Mesothelial cell of epicardium (in vitro differentiated cells): ENCODE measurements around the gene ANO1. TPM values are rescaled to one million over a fixed set of nuclear protein-coding genes. Genes with fewer than 3 reads are reported as not detected.

Experiments
- DNase-seq, 2 experiments: peaks; one replicate each; pipeline ENCODE4 v3.0.0; 2021; ENCODE audit warnings: low spot score in 2 of 2; ENCODE audit not compliant: unreplicated experiment in 2 of 2
- H3K27ac Mint-ChIP-seq: 2 replicates; pipeline ENCODE4 v1.8.0; 2021; ENCODE audit warnings: mixed read lengths
- H3K27me3 Mint-ChIP-seq: 2 replicates; pipeline ENCODE4 v1.8.0; 2021; ENCODE audit warnings: low read depth, mixed read lengths
- H3K36me3 Mint-ChIP-seq: 2 replicates; pipeline ENCODE4 v1.8.0; 2021; ENCODE audit warnings: mixed read lengths
- H3K4me1 Mint-ChIP-seq: 2 replicates; pipeline ENCODE4 v1.8.0; 2021; ENCODE audit warnings: mixed read lengths
- H3K4me3 Mint-ChIP-seq: 2 replicates; pipeline ENCODE4 v1.8.0; 2021; ENCODE audit warnings: mild to moderate bottlenecking, moderate library complexity, mixed read lengths
- H3K9me3 Mint-ChIP-seq: 2 replicates; pipeline ENCODE4 v1.8.0; 2021; ENCODE audit warnings: mixed read lengths
- total RNA-seq: library from RNA; stranded (reverse); gene quantifications from 3 replicates; pipeline ENCODE4 v1.2.1, GENCODE V29; 2021
- TF ChIP-seq, protein P1 (sequence below): fragments of 200-600 bp; sonication (generic); IDR thresholded peaks from one replicate; pipeline ENCODE4 v1.5.0; 2021; ENCODE audit warnings: antibody characterized with exemption; ENCODE audit not compliant: unreplicated experiment

Gene ANO1
- total RNA-seq, 1 donor from 2014 or later, result 37.2 TPM

DNA sequence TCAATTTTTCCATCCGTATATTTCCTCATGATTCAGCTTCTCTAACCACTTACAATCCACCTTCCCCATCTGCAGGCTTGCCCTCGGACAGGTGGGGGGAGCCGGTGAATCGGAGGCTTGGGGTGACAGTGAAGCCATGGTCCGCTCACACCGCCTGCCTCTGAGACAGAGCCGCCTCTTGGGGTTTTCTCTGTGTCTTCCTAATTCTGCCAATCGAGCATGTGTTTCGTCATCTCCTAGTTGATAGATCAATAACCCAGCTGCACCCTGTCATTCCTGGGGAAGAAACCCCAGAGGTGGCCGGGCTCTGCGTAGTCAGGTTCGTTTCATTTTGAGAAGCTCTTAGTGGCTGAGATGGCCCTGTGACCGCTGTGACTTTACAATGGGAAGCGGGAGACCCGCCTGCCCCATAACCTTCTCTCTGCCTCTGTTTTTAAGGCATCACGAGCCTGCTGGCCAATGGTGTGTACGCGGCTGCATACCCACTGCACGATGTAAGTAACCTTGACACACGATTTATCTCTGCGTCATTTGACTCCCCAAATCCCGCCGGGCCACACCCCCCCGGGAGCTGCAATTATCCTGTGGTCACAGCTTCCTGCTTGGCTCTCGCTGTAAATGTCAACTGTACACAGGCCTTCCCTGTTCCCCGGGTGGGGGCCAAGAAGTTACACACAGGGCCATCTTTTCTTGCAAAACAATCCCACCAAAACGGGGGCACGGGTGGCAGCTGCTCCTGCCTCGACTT is 33.3 kb downstream of the ANO1 start:
- TF ChIP-seq, protein P1, sequence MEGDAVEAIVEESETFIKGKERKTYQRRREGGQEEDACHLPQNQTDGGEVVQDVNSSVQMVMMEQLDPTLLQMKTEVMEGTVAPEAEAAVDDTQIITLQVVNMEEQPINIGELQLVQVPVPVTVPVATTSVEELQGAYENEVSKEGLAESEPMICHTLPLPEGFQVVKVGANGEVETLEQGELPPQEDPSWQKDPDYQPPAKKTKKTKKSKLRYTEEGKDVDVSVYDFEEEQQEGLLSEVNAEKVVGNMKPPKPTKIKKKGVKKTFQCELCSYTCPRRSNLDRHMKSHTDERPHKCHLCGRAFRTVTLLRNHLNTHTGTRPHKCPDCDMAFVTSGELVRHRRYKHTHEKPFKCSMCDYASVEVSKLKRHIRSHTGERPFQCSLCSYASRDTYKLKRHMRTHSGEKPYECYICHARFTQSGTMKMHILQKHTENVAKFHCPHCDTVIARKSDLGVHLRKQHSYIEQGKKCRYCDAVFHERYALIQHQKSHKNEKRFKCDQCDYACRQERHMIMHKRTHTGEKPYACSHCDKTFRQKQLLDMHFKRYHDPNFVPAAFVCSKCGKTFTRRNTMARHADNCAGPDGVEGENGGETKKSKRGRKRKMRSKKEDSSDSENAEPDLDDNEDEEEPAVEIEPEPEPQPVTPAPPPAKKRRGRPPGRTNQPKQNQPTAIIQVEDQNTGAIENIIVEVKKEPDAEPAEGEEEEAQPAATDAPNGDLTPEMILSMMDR, result no peak
- Mint-ChIP-seq H3K27me3 (no peaks in the 10 kb centered on the region), H3K9me3 (no peaks in the 10 kb centered on the region), H3K27ac (no peak overlapping the region), H3K36me3 (no peaks in the 10 kb centered on the region), H3K4me1 (peaks cover 24% of the 10 kb centered on the region), H3K4me3 (no peak overlapping the region)
- DNase-seq, result no peak

DNA sequence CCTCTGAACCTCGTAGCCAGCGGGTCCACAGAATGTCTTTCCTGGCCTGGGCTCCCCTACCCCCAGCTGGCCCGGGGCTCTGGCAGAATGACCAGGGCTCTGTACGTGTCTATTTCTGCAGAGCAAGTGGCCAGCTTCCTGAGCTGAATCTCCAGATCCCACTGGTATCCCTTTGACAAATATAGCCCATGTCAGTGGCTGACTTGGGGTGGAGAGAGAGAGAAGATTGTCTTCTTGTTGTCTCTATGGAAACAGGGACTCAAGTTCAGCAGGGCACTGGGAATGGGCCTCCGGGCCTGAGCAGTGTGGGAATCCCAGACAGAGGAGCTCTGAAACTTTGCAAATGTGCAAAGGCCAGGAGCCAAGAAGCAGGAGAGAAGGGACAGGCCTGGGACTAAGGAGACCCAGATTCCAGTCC is 33.9 kb downstream of the ANO1 start:
- no peaks in the 10 kb centered on the region for H3K36me3 Mint-ChIP-seq
- no peak for DNase-seq
- H3K27me3 Mint-ChIP-seq, result no peaks in the 10 kb centered on the region
- H3K9me3 Mint-ChIP-seq, result no peaks in the 10 kb centered on the region
- H3K4me3 Mint-ChIP-seq, result no peak overlapping the region
- TF ChIP-seq, protein P1, result no peak
- peak overlapping the region; percentile 39 for H3K27ac Mint-ChIP-seq
- H3K4me1 Mint-ChIP-seq, result peaks cover 24% of the 10 kb centered on the region

DNA sequence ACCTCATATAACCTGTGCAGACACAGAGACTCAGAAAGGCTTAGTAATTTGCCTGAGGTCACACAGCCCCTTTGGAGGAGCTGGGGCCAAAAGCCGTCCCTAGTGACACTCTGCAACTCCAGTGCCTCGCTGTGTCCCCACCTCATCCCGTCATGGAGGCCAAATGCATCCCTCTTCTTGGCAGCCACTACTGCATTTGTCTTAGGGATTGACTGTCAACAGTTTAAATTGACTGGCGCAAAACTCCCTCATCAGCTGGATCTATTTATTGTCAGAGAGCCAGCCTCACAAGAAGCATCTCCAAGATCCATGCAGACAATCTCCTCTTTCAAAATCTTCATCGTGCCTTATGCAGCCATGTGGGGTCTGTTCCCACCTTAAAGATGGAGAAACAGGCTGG is 35.7 kb downstream of the ANO1 start:
- peaks cover 4% of the 10 kb centered on the region for H3K9me3 Mint-ChIP-seq
- peaks cover 17% of the 10 kb centered on the region for H3K4me1 Mint-ChIP-seq
- no peaks in the 10 kb centered on the region for H3K36me3 Mint-ChIP-seq
- TF ChIP-seq, protein P1, result no peak
- no peak overlapping the region for H3K4me3 Mint-ChIP-seq
- H3K27ac Mint-ChIP-seq, result no peak overlapping the region
- DNase-seq, result no peak
- H3K27me3 Mint-ChIP-seq, result no peaks in the 10 kb centered on the region

DNA sequence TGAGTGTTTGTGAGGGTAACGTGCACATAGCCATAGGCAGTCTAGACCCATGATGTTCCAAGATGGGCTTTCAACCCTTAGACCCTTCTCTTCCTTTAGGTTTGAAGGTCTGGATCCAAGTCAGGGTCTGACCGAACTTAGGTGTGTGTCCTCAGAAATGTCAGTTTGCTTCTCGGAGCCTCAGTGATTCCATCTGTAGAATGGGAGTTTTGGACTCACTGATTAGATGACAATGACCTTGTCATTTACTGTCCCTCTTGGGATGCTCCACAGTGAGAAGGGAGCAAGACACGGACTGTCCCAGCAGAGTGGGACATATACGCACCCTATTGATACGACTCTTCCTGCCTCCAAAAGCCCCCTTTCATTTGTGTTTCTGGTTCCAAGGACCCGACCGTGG is 37.7 kb downstream of the ANO1 start:
- no peak overlapping the region for H3K27ac Mint-ChIP-seq

DNA sequence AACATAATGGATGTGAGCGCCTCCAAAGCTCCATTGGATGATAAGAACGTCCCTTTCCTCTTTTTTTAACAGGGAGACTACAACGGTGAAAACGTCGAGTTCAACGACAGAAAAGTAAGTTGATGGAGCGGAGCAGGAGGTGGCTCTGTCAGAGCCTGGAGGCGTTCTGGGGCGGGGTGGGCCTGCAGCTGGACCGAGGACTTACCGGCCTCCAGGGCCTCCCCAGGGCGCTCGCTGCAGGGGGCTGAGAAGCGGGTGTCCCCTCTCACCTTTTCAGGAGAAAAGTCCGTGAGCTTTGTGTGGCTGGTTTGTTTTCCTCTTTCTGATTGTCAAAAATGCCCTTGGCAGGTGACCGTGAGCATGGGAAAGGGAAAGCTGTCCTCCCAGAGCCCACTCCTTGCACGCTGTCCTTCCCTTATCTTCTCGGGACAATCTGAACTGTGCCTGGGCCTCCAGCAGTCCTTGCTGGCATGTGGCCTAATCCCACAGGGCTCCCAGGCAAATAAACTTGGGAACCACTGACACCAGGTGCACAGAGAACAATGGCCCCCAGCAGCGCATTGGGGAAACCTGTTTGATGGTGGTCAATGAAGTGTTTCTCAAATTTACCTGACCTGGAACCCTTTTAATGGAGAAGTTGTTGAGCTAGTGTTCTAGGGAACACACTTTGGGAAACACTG is 38.4 kb downstream of the ANO1 start:
- H3K27ac Mint-ChIP-seq, result no peak overlapping the region
- TF ChIP-seq, protein P1, result no peak
- H3K4me1 Mint-ChIP-seq, result peaks cover 16% of the 10 kb centered on the region
- no peak for DNase-seq
- no peaks in the 10 kb centered on the region for H3K36me3 Mint-ChIP-seq
- no peaks in the 10 kb centered on the region for H3K27me3 Mint-ChIP-seq
- H3K9me3 Mint-ChIP-seq, result peaks cover 4% of the 10 kb centered on the region
- H3K4me3 Mint-ChIP-seq, result no peak overlapping the region

More for the DNA sequence above, 37.7 kb downstream of the ANO1 start:
- Mint-ChIP-seq H3K4me1 (peaks cover 14% of the 10 kb centered on the region), H3K27me3 (no peaks in the 10 kb centered on the region), H3K9me3 (peaks cover 4% of the 10 kb centered on the region), H3K36me3 (no peaks in the 10 kb centered on the region), H3K4me3 (no peak overlapping the region)
- DNase-seq, result no peak
- TF ChIP-seq, protein P1, result no peak
